GM12892 (cell line): Measurements from ENCODE around the gene DTNB.

Experiments used
- DNase-seq: peaks from one replicate; pipeline ENCODE4 v3.0.0; 2011; ENCODE audit not compliant: insufficient read length
- FAIRE-seq: peaks from 2 replicates; lab custom pipeline; 2011; peaks lifted over from hg19 to GRCh38; lab: Jason Lieb, UNC
- POLR2A ChIP-seq: IDR thresholded peaks from 2 replicates; pipeline ENCODE4 v1.6.1; 2011; ENCODE audit warnings: low read depth, low read length, control low read depth
- POLR2AphosphoS5 ChIP-seq: IDR thresholded peaks from 2 replicates; pipeline ENCODE4 v1.6.1; 2011; ENCODE audit warnings: low read depth, low read length, control low read depth
- TAF1 ChIP-seq: IDR thresholded peaks from 2 replicates; pipeline ENCODE4 v1.6.1; 2011; ENCODE audit warnings: low read depth, mild to moderate bottlenecking, control low read depth, low read length, borderline replicate concordance

DTNB gene

GRCh38 chr2:25338401-25338800 lies 335.0 kb downstream of the DTNB start:
- TF ChIP-seq POLR2AphosphoS5 (no peak), POLR2A (no peak)
- no peak for FAIRE-seq
- no peak for DNase-seq

GRCh38 chr2:25337891-25338290 lies 335.5 kb downstream of the DTNB start:
- TF ChIP-seq POLR2A (no peak), TAF1 (no peak), POLR2AphosphoS5 (no peak)
- no peak for DNase-seq
- FAIRE-seq, result no peak

GRCh38 chr2:25337276-25337675 lies 336.1 kb downstream of the DTNB start:
- peak; percentile 75 for FAIRE-seq
- TF ChIP-seq POLR2A (no peak), POLR2AphosphoS5 (no peak), TAF1 (no peak)
- DNase-seq, result no peak

GRCh38 chr2:25336383-25336841 lies 337.0 kb downstream of the DTNB start:
- DNase-seq (no peak), FAIRE-seq (no peak)
- TF ChIP-seq POLR2AphosphoS5 (no peak), TAF1 (no peak), POLR2A (no peak)

GRCh38 chr2:25335971-25336370 lies 337.4 kb downstream of the DTNB start:
- DNase-seq (no peak), FAIRE-seq (no peak)
- TF ChIP-seq POLR2A, result no peak
- no peak; the same call in 1 of the 2 replicates for TF ChIP-seq POLR2AphosphoS5
- no peak for TF ChIP-seq TAF1

GRCh38 chr2:25335204-25335603 lies 338.2 kb downstream of the DTNB start:
- no peak for FAIRE-seq
- TF ChIP-seq POLR2A, result no peak
- no peak for TF ChIP-seq TAF1
- no peak for TF ChIP-seq POLR2AphosphoS5

GRCh38 chr2:25334482-25334881 lies 338.9 kb downstream of the DTNB start:
- no peak for TF ChIP-seq POLR2AphosphoS5
- TF ChIP-seq POLR2A, result no peak
- TF ChIP-seq TAF1, result no peak
- DNase-seq (no peak), FAIRE-seq (no peak)

More at GRCh38 chr2:25335204-25335603, 338.2 kb downstream of the DTNB start:
- no peak for DNase-seq

GRCh38 chr2:25333981-25334380 lies 339.4 kb downstream of the DTNB start:
- TF ChIP-seq POLR2AphosphoS5 (no peak), POLR2A (no peak), TAF1 (no peak)
- FAIRE-seq, result no peak
- no peak for DNase-seq

- no peak for FAIRE-seq
- TF ChIP-seq POLR2AphosphoS5, result no peak
- no peak for TF ChIP-seq TAF1
- no peak for TF ChIP-seq POLR2A
- DNase-seq, result no peak
Observed at GRCh38 chr2:25332571-25332970, 340.8 kb downstream of the DTNB start.

GRCh38 chr2:25331686-25332365 lies 341.6 kb downstream of the DTNB start:
- TF ChIP-seq POLR2AphosphoS5 (no peak), POLR2A (no peak), TAF1 (no peak)
- DNase-seq (peak; percentile 56), FAIRE-seq (no peak)

- peak; percentile 14 for FAIRE-seq
- DNase-seq, result no peak
- TF ChIP-seq POLR2A (no peak), TAF1 (no peak), POLR2AphosphoS5 (no peak)
Observed at GRCh38 chr2:25330937-25331336, 342.4 kb downstream of the DTNB start.

- TF ChIP-seq TAF1 (no peak), POLR2A (no peak), POLR2AphosphoS5 (no peak)
- no peak for DNase-seq
- FAIRE-seq, result no peak
Observed at GRCh38 chr2:25330273-25330672, 343.1 kb downstream of the DTNB start.
